IMR-90 (cell line): Measurements from ENCODE around the gene GABPB2. TPM values are rescaled to one million over a fixed set of nuclear protein-coding genes. Genes with fewer than 3 reads are reported as not detected.
"Not testable (repeated sequence)": the region's sequence is repeated elsewhere in the genome, so short reads cannot be mapped to it uniquely, and the experiment has no call there.

Source experiments
- ATAC-seq: fragments of 200-7000 bp; cut with Tn5 transposase; 2 replicates; pipeline ENCODE4 v1.9.1; 2020; ENCODE audit warnings: low read depth, mild to moderate bottlenecking, moderate library complexity
- BruUV-seq: library from RNA; stranded (reverse); fragments of 400-500 nt; replicated peaks from 2 replicates; lab custom pipeline; 2021; lab: Mats Ljungman, UMichigan
- CTCF ChIA-PET: fragments of 300-600 bp; formaldehyde crosslinking; extraction: SDS; loops from one replicate; lab custom pipeline; 2021; ENCODE audit warnings: antibody characterized with exemption; lab: Yijun Ruan, JAX
- POLR2A ChIA-PET: fragments of 300-600 bp; sonication (Branson Sonifier 250); formaldehyde crosslinking; loops from one replicate; lab custom pipeline; 2022; ENCODE audit warnings: antibody characterized with exemption; ENCODE audit not compliant: unreplicated experiment; lab: Charles Lee
- DNase-seq: peaks from one replicate; pipeline ENCODE4 v3.0.0; 2013
- H2AFZ ChIP-seq: replicated peaks from 2 replicates; pipeline ENCODE3; 2013; ENCODE audit warnings: low read length, mild to moderate bottlenecking; ENCODE audit not compliant: poor library complexity
- H2AK5ac ChIP-seq: 2 replicates; pipeline ENCODE4 v1.6.1; 2013; ENCODE audit warnings: low read depth, low read length, inconsistent platforms
- H2AK9ac ChIP-seq: replicated peaks from 2 replicates; pipeline ENCODE3; 2013; ENCODE audit warnings: mild to moderate bottlenecking, low read depth, low read length, moderate library complexity; ENCODE audit not compliant: poor library complexity
- H2BK120ac ChIP-seq: 2 replicates; pipeline ENCODE4 v1.6.1; 2013; ENCODE audit warnings: low read depth, low read length, inconsistent platforms
- H2BK15ac ChIP-seq: 3 replicates; pipeline ENCODE4 v1.6.1; 2013; ENCODE audit warnings: low read depth, low read length, inconsistent platforms
- H2BK20ac ChIP-seq: 2 replicates; pipeline ENCODE4 v1.6.1; 2013; ENCODE audit warnings: low read depth, mild to moderate bottlenecking, inconsistent platforms, low read length, moderate library complexity
- H2BK5ac ChIP-seq: 2 replicates; pipeline ENCODE4 v1.6.1; 2013; ENCODE audit warnings: mild to moderate bottlenecking, low read depth, low read length, inconsistent platforms; ENCODE audit not compliant: poor library complexity, severe bottlenecking
- H3K14ac ChIP-seq: replicated peaks from 2 replicates; pipeline ENCODE4 v1.6.1; 2013; ENCODE audit warnings: low read depth, low read length, inconsistent platforms
- H3K18ac ChIP-seq: 2 replicates; pipeline ENCODE4 v1.6.1; 2013; ENCODE audit warnings: low read depth, low read length, control low read depth
- H3K23ac ChIP-seq: 2 replicates; pipeline ENCODE4 v1.6.1; 2013; ENCODE audit warnings: low read depth, low read length, inconsistent platforms
- H3K27ac ChIP-seq: 2 replicates; pipeline ENCODE4 v1.5.1; 2013; ENCODE audit warnings: mild to moderate bottlenecking, control low read depth, low read length; ENCODE audit not compliant: insufficient read depth
- H3K27me3 ChIP-seq: 2 replicates; pipeline ENCODE4 v1.6.1; 2013; ENCODE audit warnings: low read length; ENCODE audit not compliant: control insufficient read depth, insufficient read depth
- H3K36me3 ChIP-seq: 2 replicates; pipeline ENCODE4 v1.6.1; 2013; ENCODE audit warnings: low read length, mixed read lengths; ENCODE audit not compliant: control insufficient read depth, insufficient read depth
- H3K4ac ChIP-seq: 2 replicates; pipeline ENCODE4 v1.6.1; 2013; ENCODE audit warnings: low read depth, low read length, inconsistent platforms
- H3K4me1 ChIP-seq: 2 replicates; pipeline ENCODE4 v1.6.1; 2013; ENCODE audit warnings: low read length, mixed read lengths; ENCODE audit not compliant: control insufficient read depth, insufficient read depth
- H3K4me2 ChIP-seq: 2 replicates; pipeline ENCODE4 v1.6.1; 2013; ENCODE audit warnings: low read depth, mild to moderate bottlenecking, control low read depth, low read length, moderate library complexity
- H3K4me3 ChIP-seq: 2 replicates; pipeline ENCODE4 v1.5.1; 2013; ENCODE audit warnings: low read depth, mild to moderate bottlenecking, control low read depth, low read length, moderate library complexity; ENCODE audit not compliant: insufficient read depth
- H3K56ac ChIP-seq: 2 replicates; pipeline ENCODE4 v1.6.1; 2013; ENCODE audit warnings: low read length, inconsistent platforms; ENCODE audit not compliant: insufficient read depth; ENCODE audit errors: extremely low read depth
- H3K79me1 ChIP-seq, 2 experiments: 2 replicates each; pipeline ENCODE4 v1.6.1; 2013; ENCODE audit warnings: low read length in 2 of 2, inconsistent platforms in 1 of 2, low read depth in 1 of 2
- H3K9ac ChIP-seq: 2 replicates; pipeline ENCODE4 v1.6.1; 2013; ENCODE audit warnings: low read depth, low read length, control low read depth
- H3K9me1 ChIP-seq: 2 replicates; pipeline ENCODE4 v1.6.1; 2013; ENCODE audit warnings: low read length, inconsistent platforms; ENCODE audit not compliant: insufficient read depth
- H3K9me3 ChIP-seq: 2 replicates; pipeline ENCODE4 v1.6.1; 2013; ENCODE audit warnings: low read length; ENCODE audit not compliant: control insufficient read depth, insufficient read depth
- H4K20me1 ChIP-seq: 2 replicates; pipeline ENCODE4 v1.6.1; 2013; ENCODE audit warnings: low read length, inconsistent platforms; ENCODE audit not compliant: insufficient read depth
- H4K5ac ChIP-seq: 2 replicates; pipeline ENCODE4 v1.6.1; 2013; ENCODE audit warnings: mild to moderate bottlenecking, low read depth, low read length, control low read depth
- H4K8ac ChIP-seq, 2 experiments: 2 replicates each; pipeline ENCODE4 v1.6.1; 2013; ENCODE audit warnings: low read depth in 2 of 2, low read length in 2 of 2, control low read depth in 1 of 2, inconsistent platforms in 1 of 2
- H4K91ac ChIP-seq: 2 replicates; pipeline ENCODE4 v1.6.1; 2013; ENCODE audit warnings: low read depth, low read length, inconsistent platforms; ENCODE audit not compliant: insufficient read depth
- CHD1 ChIP-seq: IDR thresholded peaks from 2 replicates; pipeline ENCODE4 v1.6.1; 2012; ENCODE audit warnings: low read depth, low read length, improper control_type of control experiment
- MXI1 ChIP-seq: IDR thresholded peaks from 2 replicates; pipeline ENCODE4 v1.6.1; 2012; ENCODE audit warnings: low read depth, mild to moderate bottlenecking, low read length, moderate library complexity, borderline replicate concordance
- NFE2L2 ChIP-seq: fragments of 150-350 bp; IDR thresholded peaks from 2 replicates; pipeline ENCODE4 v1.6.1; 2016; ENCODE audit warnings: low read depth, mild to moderate bottlenecking, low read length
- RCOR1 ChIP-seq: IDR thresholded peaks from 2 replicates; pipeline ENCODE4 v1.6.1; 2012; ENCODE audit warnings: mild to moderate bottlenecking, low read length, improper control_type of control experiment; ENCODE audit not compliant: insufficient replicate concordance
- WGBS, 2 experiments: methylation state at CpG; one replicate each; pipeline versions ENCODE4 v1.1.5 to v1.1.7; 2013; ENCODE audit warnings: missing lambda C conversion rate in 2 of 2; ENCODE audit not compliant: insufficient read length in 1 of 2; ENCODE audit errors: extremely low coverage in 2 of 2; 5-methylcytosine and 5-hydroxymethylcytosine counted together
- dilution Hi-C: fragments of 300-500 bp; cut with HindIII; formaldehyde crosslinking; loops from one replicate; pipeline ENCODE4 v1.14.3; 2018; ENCODE audit warnings: low sequenced_read_pairs; ENCODE audit not compliant: unreplicated experiment
- in situ Hi-C: fragments of 300-500 bp; cut with MboI; formaldehyde crosslinking; loops from 3 replicates; pipeline ENCODE4 v1.14.3; 2019; ENCODE audit warnings: low sequenced_read_pairs, inconsistent platforms, mixed read lengths
- intact Hi-C: fragments of 100-400 bp; cut with micrococcal nuclease; formaldehyde crosslinking; loops from 2 replicates; pipeline ENCODE4 v1.10.0; 2022
- polyA plus RNA-seq, 3 experiments: library from polyadenylated mRNA; depleted of rRNA; stranded (reverse); fragments of >200 nt; gene quantifications; 2 replicates each; pipeline ENCODE4 v1.2.3, GENCODE V29; 2012; ENCODE audit warnings: low replicate concordance in 1 of 3
- total RNA-seq: library from RNA; depleted of rRNA; stranded (reverse); fragments of >200 nt; gene quantifications from 2 replicates; pipeline ENCODE4 v1.2.3, GENCODE V29; 2012

Gene GABPB2
- total and polyA plus RNA-seq, 2 of the 4 experiments (the other 2 are of a cell fraction), result 7.5 to 12.9 TPM

DNA sequence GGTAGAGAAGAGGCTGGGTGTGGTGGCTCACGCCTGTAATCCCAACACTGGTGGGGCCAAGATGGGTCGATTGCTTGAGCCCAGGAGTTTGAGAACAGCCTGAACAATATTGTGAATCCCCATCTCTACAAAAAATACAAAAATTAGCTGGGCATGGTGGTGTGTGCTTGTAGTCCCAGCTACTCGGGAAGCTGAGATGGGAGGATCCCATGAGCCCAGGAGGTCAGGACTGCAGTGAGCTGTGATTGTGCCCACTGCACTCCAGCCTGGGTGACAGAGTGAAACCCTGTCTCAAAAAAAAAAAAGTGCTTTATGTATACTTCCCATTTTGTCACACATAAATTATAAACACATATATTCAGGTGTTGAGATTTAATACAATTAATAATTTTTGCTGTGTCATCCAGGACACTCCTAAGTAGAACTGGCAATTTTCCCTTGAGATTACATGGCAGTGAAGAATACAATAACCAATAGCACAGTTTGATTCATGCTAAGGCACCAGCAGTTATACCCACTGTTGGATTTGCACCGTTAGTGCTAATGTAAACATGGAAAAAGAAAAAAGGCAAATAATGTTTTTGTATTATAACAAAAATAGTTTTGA, 15.5 kb downstream of the GABPB2 start:
- no peak overlapping the region for H3K56ac ChIP-seq
- no peak overlapping the region for H2BK20ac ChIP-seq
- H3K4ac ChIP-seq, result no peak overlapping the region
- ATAC-seq (no peak), DNase-seq (no peak)
- H3K27ac ChIP-seq, result no peak overlapping the region
- H2BK15ac ChIP-seq, result no peak overlapping the region
- no peak overlapping the region for H2AFZ ChIP-seq
- ChIA-PET POLR2A (no interaction called here), CTCF (no interaction called here)
- no peak overlapping the region for H3K18ac ChIP-seq
- H3K79me1 ChIP-seq, result no peaks in the 10 kb centered on the region
- no peak overlapping the region for H4K91ac ChIP-seq
- no peak overlapping the region for H3K23ac ChIP-seq
- no peaks in the 10 kb centered on the region for H3K36me3 ChIP-seq
- H3K14ac ChIP-seq, result no peak overlapping the region
- in situ Hi-C loops, result no loop called here
- TF ChIP-seq MXI1 (no peak), CHD1 (no peak), RCOR1 (no peak), NFE2L2 (peak; percentile 58)
- no peak overlapping the region for H3K4me2 ChIP-seq
- no TSS peak for BruUV-seq
- no peak overlapping the region for H3K9ac ChIP-seq
- H3K4me3 ChIP-seq, result no peak overlapping the region
- no peaks in the 10 kb centered on the region for H3K4me1 ChIP-seq
- WGBS, 2 experiments, result no CpG with 5 or more reads among the region's 4 CpGs
- H3K9me3 ChIP-seq, result no peaks in the 10 kb centered on the region
- H3K27me3 ChIP-seq, result no peaks in the 10 kb centered on the region
- H2BK120ac ChIP-seq, result no peak overlapping the region
- H4K5ac ChIP-seq, result no peak overlapping the region
- no peak overlapping the region for H2AK5ac ChIP-seq
- no peaks in the 10 kb centered on the region for H3K9me1 ChIP-seq
- H2AK9ac ChIP-seq, result no peak overlapping the region
- intact Hi-C loops, result no loop called here
- dilution Hi-C loops, result no loop called here
- H2BK5ac ChIP-seq, result no peak overlapping the region
- H4K8ac ChIP-seq, result no peak overlapping the region
- H4K20me1 ChIP-seq, result no peaks in the 10 kb centered on the region

DNA sequence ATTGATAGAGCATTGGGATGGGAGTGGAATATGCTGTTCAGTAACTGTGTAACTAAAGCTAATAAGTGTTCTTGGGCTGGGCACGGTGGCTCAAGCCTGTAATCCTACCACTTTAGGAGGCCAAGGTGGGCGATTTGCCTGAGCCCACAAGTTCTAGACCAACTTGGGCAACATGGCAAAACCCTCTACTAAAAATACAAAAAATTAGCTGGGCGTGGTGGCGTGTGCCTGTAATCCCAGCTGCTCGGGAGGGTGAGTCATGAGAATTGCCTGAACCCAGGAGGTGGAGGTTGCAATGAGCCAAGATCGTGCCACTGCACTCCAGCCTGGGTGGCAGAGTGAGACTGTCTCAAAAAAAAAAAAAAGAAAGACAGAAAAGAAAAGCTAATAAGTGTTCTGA, 26.9 kb downstream of the GABPB2 start:
- ATAC-seq, H4K20me1 ChIP-seq, H3K27me3 ChIP-seq, H3K14ac ChIP-seq, BruUV-seq, H3K4ac ChIP-seq, H3K9ac ChIP-seq, H2BK15ac ChIP-seq, H3K36me3 ChIP-seq, H3K9me1 ChIP-seq, H3K56ac ChIP-seq, H2AK9ac ChIP-seq, POLR2A ChIA-PET, H3K4me1 ChIP-seq, H2BK20ac ChIP-seq, dilution Hi-C loops, H3K9me3 ChIP-seq, H4K5ac ChIP-seq, H2AFZ ChIP-seq, H2BK5ac ChIP-seq, H4K91ac ChIP-seq, intact Hi-C loops, H4K8ac ChIP-seq, H2BK120ac ChIP-seq, H3K18ac ChIP-seq, H3K79me1 ChIP-seq, H3K4me3 ChIP-seq, H3K4me2 ChIP-seq, H3K23ac ChIP-seq, H3K27ac ChIP-seq, DNase-seq, H2AK5ac ChIP-seq: not testable (repeated sequence)
- CTCF ChIA-PET, result interaction anchor here (0.7 kb wide), 1 partner anchor 44 kb away, joined by 3 read pairs; no protein-coding TSS in a partner anchor
- in situ Hi-C loops, result loop anchor here (5.0 kb wide), 1 partner anchor 60 kb away; the partner anchor contains the start of gene TNFAIP8L2
- WGBS, 2 experiments, result 67% methylated on average over 1 of the region's 6 CpGs; no CpG with 5 or more reads in 1 of the 2 experiments
